HG03521 (cell line): ENCODE measurements around the gene NUSAP1.
A peak's percentile ranks its signal among the peaks of the same experiment; 100 is the strongest.
"Not testable (repeated sequence)": the region's sequence is repeated elsewhere in the genome, so short reads cannot be mapped to it uniquely, and the experiment has no call there.

Experiments used
- ATAC-seq: cut with Tn5 transposase; IDR thresholded peaks from one replicate; pipeline ENCODE4 v1.9.1; 2021; ENCODE audit warnings: mild to moderate bottlenecking, moderate library complexity; ENCODE audit not compliant: unreplicated experiment

The NUSAP1 gene

DNA sequence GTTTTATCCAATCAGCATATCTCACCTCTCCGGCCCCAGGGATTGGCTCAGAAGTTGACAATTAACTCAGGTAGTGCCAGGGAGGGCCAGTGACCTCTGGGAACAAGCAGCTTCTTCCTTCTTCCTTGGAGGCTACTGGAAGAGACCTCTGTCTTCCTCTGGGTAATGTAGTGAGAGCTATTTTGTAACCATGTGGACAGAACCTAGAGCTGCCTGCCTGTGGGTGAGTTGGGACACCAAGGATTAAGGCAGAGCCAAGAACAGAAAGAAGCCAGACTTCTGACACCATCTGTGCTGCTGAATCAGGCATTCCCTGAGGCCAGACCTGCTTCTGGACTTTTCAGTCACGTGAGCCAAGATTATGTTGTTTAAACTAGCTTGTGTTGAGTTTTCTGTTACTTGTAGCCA is 75.6 kb downstream of the NUSAP1 start:
- no peak for ATAC-seq

DNA sequence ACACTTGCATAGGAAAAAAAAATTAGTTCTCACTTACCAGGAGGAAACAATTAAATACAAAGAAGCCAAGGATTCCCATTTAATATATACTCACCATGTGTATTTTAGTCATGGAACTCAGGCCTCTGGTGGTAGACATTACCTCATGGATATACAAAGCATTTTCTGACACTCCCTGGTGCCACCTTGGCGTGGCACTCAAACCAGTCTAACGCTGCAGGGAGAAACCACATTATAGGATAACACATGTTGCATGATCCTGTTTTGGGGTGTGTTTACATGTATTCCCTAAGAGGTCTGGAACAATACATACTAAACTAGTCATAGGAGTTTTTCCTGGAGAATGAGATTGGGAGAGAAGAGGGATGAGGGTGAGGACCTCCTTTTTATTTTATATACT is 78.3 kb downstream of the NUSAP1 start:
- no peak for ATAC-seq

DNA sequence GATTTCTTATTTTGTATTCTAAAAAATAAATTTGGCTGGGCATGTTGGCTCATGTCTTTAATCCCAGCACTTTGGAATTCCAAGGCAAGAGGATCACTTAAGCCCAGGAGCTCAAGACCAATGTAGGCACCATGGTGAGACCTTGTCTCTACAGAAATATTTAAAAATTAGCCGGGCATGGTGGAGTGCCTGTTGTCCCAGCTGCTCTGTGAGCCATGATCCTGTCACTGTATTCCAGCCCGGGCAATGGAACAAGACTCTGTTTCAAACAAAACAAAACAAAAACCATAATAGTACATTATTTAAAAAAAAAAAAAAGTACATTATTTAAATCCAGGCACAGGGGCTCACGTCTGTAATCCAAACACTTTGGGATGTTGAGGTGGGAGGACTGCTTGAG is 78.8 kb downstream of the NUSAP1 start:
- ATAC-seq = no peak

DNA sequence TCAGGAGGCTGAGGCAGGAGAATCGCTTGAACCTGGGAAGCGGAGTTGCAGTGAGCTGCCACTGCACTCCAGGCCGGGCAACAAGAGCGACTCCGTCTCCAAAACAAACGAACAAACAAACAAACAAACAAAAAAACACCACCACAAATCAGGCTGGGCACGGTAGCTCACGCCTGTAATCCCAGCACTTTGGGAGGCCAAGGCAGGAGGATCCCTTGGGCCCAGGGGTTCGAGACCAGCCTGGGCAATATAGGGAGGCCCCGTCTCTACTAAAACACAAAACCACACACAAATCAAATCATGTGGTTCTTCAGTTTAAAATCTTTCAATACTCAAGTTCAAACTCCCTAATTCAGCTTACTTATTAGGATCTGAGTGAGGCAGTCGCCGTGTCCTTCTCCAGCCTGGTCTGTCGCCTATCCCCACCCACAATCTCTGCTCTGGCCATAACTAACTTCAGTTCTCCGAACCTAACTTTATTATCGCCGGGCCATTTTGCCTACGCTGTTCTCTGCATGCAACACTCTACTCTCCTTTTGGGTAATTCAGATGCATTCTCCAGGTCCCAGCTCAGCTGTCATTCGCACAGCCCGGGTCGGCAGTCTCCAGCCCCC is 83.6 kb downstream of the NUSAP1 start:
- no peak for ATAC-seq

DNA sequence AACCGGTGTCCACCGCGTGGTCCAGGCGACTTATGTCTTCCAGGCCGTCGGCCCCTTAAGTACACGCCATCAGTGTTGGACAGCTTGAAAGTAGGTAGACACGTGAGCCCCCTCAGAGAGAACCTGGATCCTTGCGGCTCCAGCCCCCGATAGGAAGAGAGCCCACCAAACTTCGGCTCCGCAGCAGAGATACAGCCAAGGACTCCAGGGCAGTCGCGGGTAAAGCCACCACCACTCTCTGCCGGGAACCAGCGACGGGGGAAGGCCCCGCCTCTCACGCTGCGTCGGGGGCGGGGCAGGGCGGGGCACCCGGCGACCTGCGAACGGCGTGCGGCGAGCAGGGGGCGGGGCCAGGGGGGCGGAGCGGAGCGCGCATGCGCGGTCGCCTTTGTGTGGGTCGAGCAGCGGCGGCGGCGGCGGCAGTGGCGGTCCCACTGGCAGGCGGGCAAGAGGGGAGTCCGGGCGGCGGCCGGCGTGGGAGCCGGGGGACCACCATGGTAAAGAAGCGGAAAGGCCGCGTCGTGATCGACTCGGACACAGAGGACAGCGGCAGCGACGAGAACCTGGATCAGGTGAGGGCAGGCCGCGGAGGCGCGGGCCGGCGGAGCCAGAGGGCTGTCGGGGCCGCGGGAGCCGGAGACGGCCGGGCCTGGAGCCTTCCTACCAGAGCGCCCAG is 84.2 kb downstream of the NUSAP1 start, which contains the start of gene RTF1:
TSS of gene RTF1 (plus strand) at position 354 of the 676 bp plus-strand sequence. CDS start at position 375, 21 bp downstream.
- ATAC-seq = peak; percentile 83

DNA sequence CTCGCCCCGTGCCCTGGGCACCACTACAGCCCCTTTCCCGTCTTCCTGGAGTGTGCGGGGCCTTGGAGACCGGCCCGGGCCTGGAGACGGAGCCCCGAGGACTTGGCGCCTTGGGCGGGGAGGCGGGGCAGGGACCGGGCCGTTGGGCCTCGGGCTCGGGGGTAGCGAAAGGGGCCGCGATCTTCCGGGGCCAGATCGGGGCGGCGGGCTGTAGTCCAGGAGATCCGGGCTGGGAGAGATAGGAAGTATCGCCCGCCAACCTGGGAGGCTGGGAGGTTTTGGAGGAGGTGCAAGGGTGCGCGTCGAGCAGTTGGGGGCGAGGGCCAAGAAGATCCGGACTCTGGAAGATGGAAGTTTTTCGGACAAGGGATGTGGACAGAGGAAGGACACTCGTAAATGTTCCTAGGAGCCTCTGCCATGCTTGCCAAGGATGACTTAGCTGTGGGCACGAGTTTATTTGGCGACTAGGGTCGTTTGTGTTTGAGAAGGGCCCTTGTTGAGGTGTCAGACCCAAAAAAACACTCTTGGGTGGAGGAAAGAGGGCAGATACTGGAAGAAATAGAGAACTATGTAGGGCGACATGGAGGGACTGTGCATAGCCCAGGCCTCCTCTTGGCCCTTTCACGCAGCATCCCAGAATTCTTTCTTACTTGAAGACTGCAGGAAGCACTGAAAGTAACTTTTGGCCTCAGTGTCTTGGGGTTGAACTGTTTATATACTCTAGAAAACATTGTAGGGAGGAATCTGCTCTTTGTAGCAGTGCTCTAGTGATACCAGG is 84.9 kb downstream of the NUSAP1 start:
- ATAC-seq = peak; percentile 32

DNA sequence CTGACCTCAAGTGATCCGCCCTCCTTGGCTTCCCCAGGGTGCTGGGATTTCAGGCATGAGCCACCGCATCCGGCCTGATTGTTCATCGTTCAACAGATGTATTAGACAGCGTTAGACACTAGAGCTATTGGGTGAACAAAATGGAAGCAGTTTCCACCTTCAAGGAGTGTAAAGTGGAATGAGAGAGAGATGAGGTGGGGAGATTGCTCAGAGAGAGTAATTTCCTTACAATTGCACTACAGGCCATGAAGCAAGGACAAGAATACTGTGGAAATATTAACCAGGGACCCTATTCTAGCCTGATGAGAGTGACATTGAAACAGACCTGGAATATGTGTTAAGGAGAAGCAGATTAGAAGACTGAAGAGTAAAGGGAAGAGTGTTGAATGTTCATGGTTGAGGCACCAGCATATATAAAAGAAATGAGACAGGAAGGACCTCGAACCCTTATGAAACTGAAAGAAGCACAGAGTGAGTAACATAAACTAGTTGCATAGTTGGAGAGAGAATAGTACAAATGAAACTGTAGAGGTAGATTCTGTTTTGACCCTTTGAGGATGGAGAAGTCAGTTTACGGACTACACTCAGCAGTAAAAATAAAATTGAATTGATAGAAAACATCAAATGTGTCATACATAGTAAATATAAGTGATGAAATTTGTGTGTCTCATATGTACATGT is 91.4 kb downstream of the NUSAP1 start:
- ATAC-seq = peak; percentile 69

DNA sequence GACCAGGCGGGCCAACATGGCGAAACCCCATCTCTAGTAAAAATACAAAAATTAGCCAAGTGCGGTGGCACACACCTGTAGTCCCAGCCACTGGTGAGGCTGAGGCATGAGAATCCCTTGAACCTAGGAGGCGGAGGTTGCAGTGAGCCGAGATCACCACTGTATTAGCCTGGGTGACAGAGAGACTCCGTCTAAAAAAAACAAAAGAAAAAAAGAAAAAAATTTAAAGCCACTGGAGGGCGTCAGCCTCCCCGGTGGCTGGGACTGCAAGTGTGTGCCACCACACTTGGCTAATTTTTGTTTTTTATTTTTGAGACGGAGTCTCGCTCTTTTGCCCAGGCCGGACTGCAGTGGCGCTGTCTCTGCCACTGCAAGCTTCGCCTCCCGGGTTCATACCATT is 92.1 kb downstream of the NUSAP1 start:
- no peak for ATAC-seq

DNA sequence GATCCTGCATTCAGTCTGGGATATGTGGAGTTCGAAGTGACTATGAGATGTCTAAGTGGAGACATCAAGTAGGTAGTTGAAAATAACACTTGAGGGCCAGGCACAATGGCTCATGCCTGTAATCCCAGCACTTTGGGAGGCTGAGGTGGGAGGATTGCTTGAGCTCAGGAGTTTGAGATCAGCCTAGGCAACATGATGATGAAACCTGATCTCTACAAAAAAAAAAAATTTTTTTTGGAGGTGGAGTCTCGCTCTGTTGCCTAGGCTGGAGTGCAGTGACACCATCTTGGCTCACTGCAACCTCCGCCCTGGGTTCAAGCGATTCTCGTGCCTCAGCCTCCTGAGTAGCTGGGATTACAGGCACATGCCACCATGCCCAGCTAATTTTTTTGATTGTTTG is 93.2 kb downstream of the NUSAP1 start:
- ATAC-seq = not testable (repeated sequence)

DNA sequence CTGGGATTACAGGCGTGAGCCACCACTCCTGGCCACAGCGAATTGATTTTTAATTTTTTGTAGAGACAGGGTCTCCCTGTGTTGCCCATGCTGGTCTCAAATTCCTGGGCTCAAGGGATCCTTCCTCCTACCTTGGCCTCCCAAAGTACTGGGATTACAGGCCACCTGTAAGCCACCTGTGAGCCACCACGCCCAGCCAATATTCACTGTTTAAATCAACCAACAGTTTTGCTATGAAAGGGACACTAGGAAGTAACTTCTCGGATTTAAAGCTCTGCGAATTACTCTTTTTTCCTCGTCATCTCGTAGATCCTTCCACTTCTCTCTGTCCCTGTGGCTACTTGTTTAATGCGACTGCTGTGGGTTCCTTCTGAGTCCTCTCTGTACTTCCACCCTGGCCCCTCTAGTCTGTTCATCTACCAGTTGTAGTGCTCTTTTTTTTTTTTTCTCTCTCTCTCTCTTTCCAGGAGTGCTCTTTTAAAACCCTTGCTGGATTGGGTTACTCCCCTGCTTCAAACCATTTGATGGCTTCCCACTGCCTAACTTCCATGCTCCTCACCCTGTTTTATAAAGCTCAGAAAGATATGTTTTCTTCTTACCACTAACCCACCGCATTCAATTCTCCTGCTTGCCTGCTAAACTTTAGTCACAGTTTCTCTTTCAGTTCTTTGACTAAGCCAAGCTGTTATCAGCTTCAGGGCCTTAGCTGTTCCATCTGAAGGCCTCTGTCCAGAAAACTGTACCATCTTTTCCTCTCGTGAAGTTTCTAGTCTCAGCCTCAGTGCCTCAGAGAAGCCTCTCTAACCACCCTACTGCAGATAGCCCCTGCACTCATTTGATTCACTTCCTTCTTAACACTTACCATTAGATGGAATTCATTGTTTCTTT is 96.6 kb downstream of the NUSAP1 start:
- peak; percentile 79 for ATAC-seq
